ENCODE measurements around the gene TBC1D16. TPM values are rescaled to one million over a fixed set of nuclear protein-coding genes. Genes with fewer than 3 reads are reported as not detected.

Gene TBC1D16
- total RNA-seq, 3 donors from 2014 or later (not counting 1 experiment from before 2014, with no cell fraction given) = 0.49 to 1.00 (median 0.65) TPM

DNA sequence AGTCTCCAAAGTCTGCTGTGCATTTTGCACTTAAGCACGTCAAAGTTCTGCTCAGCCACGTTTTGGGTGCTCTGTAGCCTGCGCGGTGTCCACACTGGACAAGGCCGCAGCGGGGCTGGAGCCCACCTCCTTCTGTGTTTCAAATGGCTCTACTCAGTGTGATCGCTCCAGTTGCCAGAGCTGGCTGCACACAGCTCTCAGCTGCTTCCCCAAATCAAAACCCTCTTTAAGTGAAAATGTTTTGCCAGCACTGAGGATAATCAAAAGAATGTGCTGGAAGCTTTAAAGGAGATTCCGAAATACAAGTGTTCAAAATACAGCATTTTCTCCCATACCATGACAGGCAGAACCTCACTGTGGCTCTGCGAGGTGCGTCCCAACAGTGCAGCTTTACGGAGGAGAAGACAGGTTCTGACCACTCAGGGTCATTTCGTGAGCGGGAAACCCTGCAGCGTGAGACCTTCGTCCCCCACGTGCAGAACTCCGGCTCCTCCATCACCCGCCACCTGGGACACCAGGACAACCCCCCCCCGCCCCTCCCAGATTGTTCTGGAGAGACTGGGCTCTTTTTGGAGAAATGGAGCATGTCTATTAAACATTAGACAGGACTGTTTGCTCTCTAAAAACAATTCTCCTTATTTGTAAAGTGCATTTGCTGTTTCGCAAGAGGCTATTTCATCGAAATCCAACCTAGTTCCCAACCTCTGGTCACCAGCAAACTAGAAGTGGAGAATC lies 16.6 kb downstream of the TBC1D16 start:
- Mint-ChIP-seq H3K27ac (no peak overlapping the region), H3K27me3 (ENCODE audit: low read depth in 2 of 2) (peaks cover 0 to 2% of the 10 kb centered on the region in 2 donors), H3K4me3 (no peak overlapping the region), H3K36me3 (no peaks in the 10 kb centered on the region), H3K4me1 (no peaks in the 10 kb centered on the region), H3K9me3 (no peaks in the 10 kb centered on the region)
- Histone ChIP-seq H3K4me3 (ENCODE audit: low read length) (no peak overlapping the region), H3K27me3 (ENCODE audit: control insufficient read depth, insufficient read depth, low read length) (no peaks in the 10 kb centered on the region), H3K27ac (ENCODE audit: low read length) (no peak overlapping the region), H3K9me3 (ENCODE audit: control insufficient read depth, insufficient read depth, low read length) (no peaks in the 10 kb centered on the region), H3K4me1 (ENCODE audit: control insufficient read depth, insufficient read depth, low read length) (no peaks in the 10 kb centered on the region), H3K36me3 (ENCODE audit: control insufficient read depth, insufficient read depth, low read length) (no peaks in the 10 kb centered on the region)
- no peak for DNase-seq
- ATAC-seq = no peak
- TF ChIP-seq, protein P1, sequence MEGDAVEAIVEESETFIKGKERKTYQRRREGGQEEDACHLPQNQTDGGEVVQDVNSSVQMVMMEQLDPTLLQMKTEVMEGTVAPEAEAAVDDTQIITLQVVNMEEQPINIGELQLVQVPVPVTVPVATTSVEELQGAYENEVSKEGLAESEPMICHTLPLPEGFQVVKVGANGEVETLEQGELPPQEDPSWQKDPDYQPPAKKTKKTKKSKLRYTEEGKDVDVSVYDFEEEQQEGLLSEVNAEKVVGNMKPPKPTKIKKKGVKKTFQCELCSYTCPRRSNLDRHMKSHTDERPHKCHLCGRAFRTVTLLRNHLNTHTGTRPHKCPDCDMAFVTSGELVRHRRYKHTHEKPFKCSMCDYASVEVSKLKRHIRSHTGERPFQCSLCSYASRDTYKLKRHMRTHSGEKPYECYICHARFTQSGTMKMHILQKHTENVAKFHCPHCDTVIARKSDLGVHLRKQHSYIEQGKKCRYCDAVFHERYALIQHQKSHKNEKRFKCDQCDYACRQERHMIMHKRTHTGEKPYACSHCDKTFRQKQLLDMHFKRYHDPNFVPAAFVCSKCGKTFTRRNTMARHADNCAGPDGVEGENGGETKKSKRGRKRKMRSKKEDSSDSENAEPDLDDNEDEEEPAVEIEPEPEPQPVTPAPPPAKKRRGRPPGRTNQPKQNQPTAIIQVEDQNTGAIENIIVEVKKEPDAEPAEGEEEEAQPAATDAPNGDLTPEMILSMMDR (IDR thresholded peaks at IDR 0.05) = no peak
- intact Hi-C loops (cut with micrococcal nuclease) = no loop called here
- WGBS (ENCODE audit: insufficient coverage) = 90% methylated on average over 20 of the region's 21 CpGs

DNA sequence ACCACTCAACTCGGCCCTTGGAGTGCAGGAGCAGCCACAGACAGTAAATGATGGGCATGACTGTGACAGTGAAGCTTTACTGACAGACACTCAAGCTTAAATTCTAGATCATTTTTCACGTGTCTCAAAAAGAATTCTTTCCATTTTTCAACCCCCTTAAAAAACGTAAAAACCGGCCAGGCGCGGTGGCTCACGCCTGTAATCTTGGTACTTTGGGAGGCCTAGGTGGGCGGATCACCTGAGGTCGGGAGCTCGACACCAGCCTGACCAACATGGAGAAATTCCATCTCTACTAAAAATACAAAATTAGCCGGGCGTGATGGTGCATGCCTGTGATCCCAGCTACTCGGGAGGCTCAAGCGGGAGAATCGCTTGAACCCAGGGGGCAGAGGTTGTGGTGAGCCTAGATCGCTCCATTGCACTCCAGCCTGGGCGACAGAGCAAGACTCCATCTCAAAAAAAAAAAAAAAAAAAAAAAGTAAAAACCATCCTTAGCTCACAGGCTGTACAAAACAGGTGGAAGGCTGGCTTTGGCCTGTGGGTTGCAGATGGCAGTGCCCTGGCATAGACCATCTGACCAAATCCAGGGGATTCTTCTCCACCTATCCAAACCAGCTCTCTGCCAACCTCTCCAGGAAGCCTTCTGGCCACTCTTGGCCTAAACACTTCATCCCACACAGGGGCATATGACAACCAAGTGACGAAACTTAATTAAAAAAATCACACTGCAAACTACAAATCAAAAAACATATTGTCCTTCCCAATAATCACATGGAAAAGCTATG lies 18.3 kb downstream of the TBC1D16 start:
- H3K4me3 Mint-ChIP-seq = no peak overlapping the region
- H3K27ac ChIP-seq (ENCODE audit: low read length) = no peak overlapping the region
- H3K27me3 ChIP-seq (ENCODE audit: control insufficient read depth, insufficient read depth, low read length) = no peaks in the 10 kb centered on the region
- no peak for DNase-seq
- no peak for ATAC-seq
- no peaks in the 10 kb centered on the region for H3K4me1 ChIP-seq (ENCODE audit: control insufficient read depth, insufficient read depth, low read length)
- no peaks in the 10 kb centered on the region for H3K36me3 ChIP-seq (ENCODE audit: control insufficient read depth, insufficient read depth, low read length)
- H3K4me1 Mint-ChIP-seq = no peaks in the 10 kb centered on the region
- no peaks in the 10 kb centered on the region for H3K9me3 ChIP-seq (ENCODE audit: control insufficient read depth, insufficient read depth, low read length)
- no peaks in the 10 kb centered on the region for H3K9me3 Mint-ChIP-seq
- no peak overlapping the region for H3K4me3 ChIP-seq (ENCODE audit: low read length)
- no peaks in the 10 kb centered on the region for H3K36me3 Mint-ChIP-seq
- intact Hi-C loops (cut with micrococcal nuclease) = no loop called here
- peaks cover 0 to 2% of the 10 kb centered on the region in 2 donors for H3K27me3 Mint-ChIP-seq (ENCODE audit: low read depth in 2 of 2)
- WGBS (ENCODE audit: insufficient coverage) = 95% methylated on average over 18 of the region's 18 CpGs
- TF ChIP-seq, protein P1 (IDR thresholded peaks at IDR 0.05) = no peak
- no peak overlapping the region for H3K27ac Mint-ChIP-seq

DNA sequence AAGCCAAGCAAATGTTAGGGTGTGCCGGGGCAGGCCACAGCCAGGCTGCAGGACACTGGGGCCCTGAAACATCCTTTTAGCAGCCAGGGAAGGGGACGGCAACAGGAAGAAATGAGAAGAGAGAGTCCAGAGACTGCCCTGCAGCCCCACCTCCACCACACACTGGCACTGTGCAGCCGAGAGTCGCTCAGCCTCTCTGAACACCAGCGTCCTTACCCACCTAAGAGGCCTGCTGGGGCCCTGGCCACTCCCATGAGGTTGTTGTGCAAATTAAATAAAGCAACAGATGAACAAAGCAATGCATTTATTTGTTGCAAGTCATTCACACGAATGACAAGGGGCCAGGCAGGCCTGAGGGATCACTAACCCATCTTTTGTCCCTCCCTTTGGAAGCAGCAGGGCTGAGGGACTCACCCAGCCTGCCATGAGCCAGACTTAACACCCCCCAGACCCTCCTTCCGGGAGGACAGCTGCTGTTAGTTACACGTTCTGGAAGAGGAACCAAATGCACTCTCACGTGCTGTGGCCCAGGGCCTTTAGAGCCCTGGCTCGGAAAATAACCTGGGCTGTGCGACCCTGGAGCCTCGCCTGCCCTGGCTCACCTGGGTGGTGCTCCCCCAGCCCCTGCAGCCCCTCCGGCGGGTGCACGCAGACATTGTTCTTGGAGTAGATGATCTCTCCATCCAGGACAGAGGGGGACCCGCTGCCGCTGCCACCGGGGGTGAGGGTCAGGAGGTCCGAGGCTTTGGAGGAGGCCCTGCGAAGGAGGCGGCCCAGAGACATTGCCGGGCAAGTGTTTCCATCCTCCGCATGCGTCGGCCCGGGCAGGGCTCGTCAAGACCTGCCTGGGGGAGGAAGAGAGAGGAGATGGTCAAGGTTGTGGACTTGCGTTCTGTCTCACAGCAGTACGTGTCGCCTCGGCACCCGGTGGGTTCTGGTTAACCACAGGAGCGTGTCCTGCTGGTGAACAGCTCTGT lies 22.6 kb downstream of the TBC1D16 start:
- DNase-seq = no peak
- Histone ChIP-seq H3K36me3 (ENCODE audit: control insufficient read depth, insufficient read depth, low read length) (no peaks in the 10 kb centered on the region), H3K27ac (ENCODE audit: low read length) (no peak overlapping the region), H3K27me3 (ENCODE audit: control insufficient read depth, insufficient read depth, low read length) (no peaks in the 10 kb centered on the region), H3K4me3 (ENCODE audit: low read length) (no peak overlapping the region), H3K9me3 (ENCODE audit: control insufficient read depth, insufficient read depth, low read length) (no peaks in the 10 kb centered on the region), H3K4me1 (ENCODE audit: control insufficient read depth, insufficient read depth, low read length) (peaks cover 6% of the 10 kb centered on the region)
- H3K4me1 Mint-ChIP-seq = peaks cover 0 to 5% of the 10 kb centered on the region in 2 donors
- H3K9me3 Mint-ChIP-seq = no peaks in the 10 kb centered on the region
- H3K36me3 Mint-ChIP-seq = no peaks in the 10 kb centered on the region
- H3K27me3 Mint-ChIP-seq (ENCODE audit: low read depth in 2 of 2) = peaks cover 0 to 2% of the 10 kb centered on the region in 2 donors
- H3K4me3 Mint-ChIP-seq = no peak overlapping the region
- WGBS (ENCODE audit: insufficient coverage) = 86% methylated on average over 33 of the region's 33 CpGs
- no peak overlapping the region for H3K27ac Mint-ChIP-seq
- intact Hi-C loops (cut with micrococcal nuclease) = no loop called here
- ATAC-seq = no peak
- TF ChIP-seq, protein P1 (IDR thresholded peaks at IDR 0.05) = no peak
